Measurements from ENCODE around the gene TNFRSF1A. TPM values are rescaled to one million over a fixed set of nuclear protein-coding genes. Genes with fewer than 3 reads are reported as not detected.

Gene TNFRSF1A
- total and polyA plus RNA-seq, 2 of the 13 experiments (the other 11 are each of a cell fraction or from before 2014, with no cell fraction given) = 41.5 to 61.2 TPM

- TF ChIP-seq ATF4 (CRISPR knock-in tag; IDR thresholded peaks at IDR 0.05) (no peak), ZBTB44 (CRISPR knock-in tag; IDR thresholded peaks at IDR 0.05) (no peak), ZNF136 (CRISPR knock-in tag; IDR thresholded peaks at IDR 0.05; ENCODE audit: low read depth) (no peak), SMC3 (IDR thresholded peaks at IDR 0.05; ENCODE audit: low read length) (peak; percentile 99), ATF7-NPFF (CRISPR knock-in tag; IDR thresholded peaks at IDR 0.05; ENCODE audit: low read depth) (no peak), MXI1 (IDR thresholded peaks at IDR 0.05; ENCODE audit: borderline replicate concordance, low read depth, low read length) (no peak), ZFP41 (CRISPR knock-in tag; IDR thresholded peaks at IDR 0.05; ENCODE audit: borderline replicate concordance) (no peak), NBN (conservative IDR thresholded peaks at IDR 0.05) (no peak), ZKSCAN5 (CRISPR knock-in tag; IDR thresholded peaks at IDR 0.05) (no peak), ZEB1 (IDR thresholded peaks at IDR 0.05; ENCODE audit: insufficient replicate concordance, low read depth) (no peak), ZNF839 (CRISPR knock-in tag; IDR thresholded peaks at IDR 0.05; ENCODE audit: borderline replicate concordance) (no peak), THYN1 (CRISPR knock-in tag; IDR thresholded peaks at IDR 0.05; ENCODE audit: borderline replicate concordance, low read depth) (no peak), SPEN (CRISPR knock-in tag; IDR thresholded peaks at IDR 0.05; ENCODE audit: low read depth) (no peak), ZFP90 (CRISPR knock-in tag; IDR thresholded peaks at IDR 0.05; ENCODE audit: borderline replicate concordance) (no peak), KDM3A (CRISPR knock-in tag; IDR thresholded peaks at IDR 0.05; ENCODE audit: low read depth) (no peak), AHR (CRISPR knock-in tag; IDR thresholded peaks at IDR 0.05) (no peak), BHLHE40 (IDR thresholded peaks at IDR 0.05; ENCODE audit: low read length) (0 out of 2 replicates have a peak, but pooled peaks have one; percentile 16), ZSCAN30 (CRISPR knock-in tag; IDR thresholded peaks at IDR 0.05) (no peak), JARID2 (CRISPR knock-in tag; IDR thresholded peaks at IDR 0.05; ENCODE audit: insufficient replicate concordance) (no peak), GTF2F1 (IDR thresholded peaks at IDR 0.05; ENCODE audit: low read length) (no peak), TEAD3 (CRISPR knock-in tag; optimal IDR thresholded peaks at IDR 0.05; ENCODE audit: borderline replicate concordance) (peak; percentile 32), ARID2 (CRISPR knock-in tag; IDR thresholded peaks at IDR 0.05; ENCODE audit: borderline replicate concordance) (no peak), ZNF264 (CRISPR knock-in tag; IDR thresholded peaks at IDR 0.05) (no peak), JUND (CRISPR knock-in tag; IDR thresholded peaks at IDR 0.05) (no peak), ZNF512 (CRISPR knock-in tag; IDR thresholded peaks at IDR 0.05) (no peak), FOXK1 (CRISPR knock-in tag; IDR thresholded peaks at IDR 0.05; ENCODE audit: borderline replicate concordance, low read depth) (no peak), HES4 (CRISPR knock-in tag; IDR thresholded peaks at IDR 0.05; ENCODE audit: borderline replicate concordance) (no peak), KDM1A (CRISPR knock-in tag; IDR thresholded peaks at IDR 0.05) (no peak)
- TF ChIP-seq, protein P1, sequence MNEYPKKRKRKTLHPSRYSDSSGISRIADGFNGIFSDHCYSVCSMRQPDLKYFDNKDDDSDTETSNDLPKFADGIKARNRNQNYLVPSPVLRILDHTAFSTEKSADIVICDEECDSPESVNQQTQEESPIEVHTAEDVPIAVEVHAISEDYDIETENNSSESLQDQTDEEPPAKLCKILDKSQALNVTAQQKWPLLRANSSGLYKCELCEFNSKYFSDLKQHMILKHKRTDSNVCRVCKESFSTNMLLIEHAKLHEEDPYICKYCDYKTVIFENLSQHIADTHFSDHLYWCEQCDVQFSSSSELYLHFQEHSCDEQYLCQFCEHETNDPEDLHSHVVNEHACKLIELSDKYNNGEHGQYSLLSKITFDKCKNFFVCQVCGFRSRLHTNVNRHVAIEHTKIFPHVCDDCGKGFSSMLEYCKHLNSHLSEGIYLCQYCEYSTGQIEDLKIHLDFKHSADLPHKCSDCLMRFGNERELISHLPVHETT (CRISPR knock-in tag; conservative IDR thresholded peaks at IDR 0.05) = no peak
These were observed 56.8 kb downstream of the TNFRSF1A start (continued) for GRCh38 chr12:6285063-6285477.
